Mesendoderm (in vitro differentiated cells): ENCODE measurements around the gene SPATA33.
A peak's percentile ranks its signal among the peaks of the same experiment; 100 is the strongest.
"Not testable (repeated sequence)": the region's sequence is repeated elsewhere in the genome, so short reads cannot be mapped to it uniquely, and the experiment has no call there.

ENCODE experiments used
- DNase-seq: peaks from one replicate; pipeline ENCODE4 v3.0.0; 2013
- H2AK5ac ChIP-seq: 2 replicates; pipeline ENCODE4 v1.6.1; 2013; ENCODE audit warnings: low read length, inconsistent platforms
- H2BK120ac ChIP-seq: 2 replicates; pipeline ENCODE4 v1.6.1; 2013; ENCODE audit warnings: low read depth, mild to moderate bottlenecking, low read length, moderate library complexity, mixed read lengths
- H2BK15ac ChIP-seq: replicated peaks from 2 replicates; pipeline ENCODE4 v1.6.1; 2013; ENCODE audit warnings: low read depth, mild to moderate bottlenecking, moderate library complexity
- H2BK5ac ChIP-seq: 2 replicates; pipeline ENCODE4 v1.6.1; 2013; ENCODE audit warnings: low read length, inconsistent platforms
- H3K18ac ChIP-seq: 2 replicates; pipeline ENCODE4 v1.6.1; 2013; ENCODE audit warnings: mild to moderate bottlenecking, low read length, mixed read lengths
- H3K23ac ChIP-seq: one replicate; pipeline ENCODE4 v1.6.1; 2013; ENCODE audit warnings: low read length
- H3K27ac ChIP-seq: 2 replicates; pipeline ENCODE4 v1.5.1; 2013; ENCODE audit warnings: low read depth, mild to moderate bottlenecking, inconsistent platforms, low read length, moderate library complexity
- H3K27me3 ChIP-seq: 2 replicates; pipeline ENCODE4 v1.6.1; 2013; ENCODE audit warnings: low read length, control low read depth, mild to moderate bottlenecking, inconsistent platforms; ENCODE audit not compliant: insufficient read depth, poor library complexity
- H3K36me3 ChIP-seq: 2 replicates; pipeline ENCODE4 v1.6.1; 2013; ENCODE audit warnings: low read length, inconsistent platforms; ENCODE audit not compliant: control insufficient read depth, insufficient read depth
- H3K4ac ChIP-seq: one replicate; pipeline ENCODE4 v1.6.1; 2013; ENCODE audit warnings: low read depth, mild to moderate bottlenecking, low read length, moderate library complexity
- H3K4me1 ChIP-seq: 2 replicates; pipeline ENCODE4 v1.6.1; 2013; ENCODE audit warnings: low read depth, low read length, inconsistent platforms; ENCODE audit not compliant: control insufficient read depth
- H3K4me2 ChIP-seq: 2 replicates; pipeline ENCODE4 v1.6.1; 2013; ENCODE audit warnings: low read length
- H3K4me3 ChIP-seq: 2 replicates; pipeline ENCODE4 v1.5.1; 2013; ENCODE audit warnings: mild to moderate bottlenecking, low read length
- H3K56ac ChIP-seq: one replicate; pipeline ENCODE4 v1.6.1; 2013; ENCODE audit warnings: low read length
- H3K79me1 ChIP-seq: 2 replicates; pipeline ENCODE4 v1.6.1; 2013; ENCODE audit warnings: low read length, inconsistent platforms
- H3K79me2 ChIP-seq: 2 replicates; pipeline ENCODE4 v1.6.1; 2013; ENCODE audit warnings: mild to moderate bottlenecking, low read length; ENCODE audit not compliant: control insufficient read depth, insufficient read depth
- H3K9ac ChIP-seq: 2 replicates; pipeline ENCODE4 v1.6.1; 2013; ENCODE audit warnings: low read length, inconsistent platforms
- H4K5ac ChIP-seq: one replicate; pipeline ENCODE4 v1.6.1; 2013; ENCODE audit warnings: low read length
- H4K8ac ChIP-seq: one replicate; pipeline ENCODE4 v1.6.1; 2013; ENCODE audit warnings: low read depth, mild to moderate bottlenecking, control low read depth, low read length, moderate library complexity
- WGBS: extraction: QIAGEN DNeasy Blood & Tissue Kit; methylation state at CpG from one replicate; pipeline ENCODE4 v1.1.7; 2013; ENCODE audit warnings: low lambda C conversion rate, missing lambda C conversion rate; ENCODE audit not compliant: insufficient coverage; ENCODE audit errors: extremely low coverage; 5-methylcytosine and 5-hydroxymethylcytosine counted together

SPATA33 gene

DNA sequence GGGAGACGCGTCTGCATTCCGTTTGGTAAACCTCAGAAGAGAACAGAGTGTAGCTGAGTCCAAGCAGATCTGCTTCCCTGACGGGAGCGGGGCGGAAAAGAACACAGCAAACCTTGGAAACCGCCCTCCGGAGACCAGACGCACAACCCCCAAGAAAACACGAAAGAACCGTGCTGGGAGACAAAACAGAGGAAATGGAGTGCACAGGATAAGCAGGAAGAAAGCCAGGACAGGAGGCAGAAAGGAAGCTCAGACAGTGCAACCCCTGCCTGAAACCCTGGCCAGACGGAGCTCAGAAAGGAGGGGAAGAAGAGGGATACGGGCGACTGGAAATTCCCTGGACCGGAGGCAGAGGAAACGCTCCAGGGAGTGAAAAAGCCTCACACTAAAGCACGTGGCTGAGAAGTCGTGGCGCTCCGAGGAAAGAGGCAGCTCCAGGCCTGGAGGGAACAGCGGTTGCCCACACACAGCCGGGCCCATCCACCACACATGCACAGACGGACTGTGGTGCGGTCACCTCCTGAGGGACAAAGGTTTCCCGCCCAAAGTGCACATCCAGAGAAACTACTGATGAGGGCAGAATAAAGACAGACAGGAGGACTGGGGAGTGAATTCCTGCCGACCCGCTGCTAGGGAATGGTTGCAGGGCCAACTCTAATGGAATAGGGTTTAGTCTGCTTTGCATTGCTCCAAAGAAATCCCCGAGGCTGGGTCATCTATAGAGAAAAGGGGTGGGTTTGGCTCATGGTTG lies 34.0 kb upstream of the SPATA33 start:
- no peaks in the 10 kb centered on the region for H3K79me2 ChIP-seq
- no peaks in the 10 kb centered on the region for H3K4me1 ChIP-seq
- H3K56ac ChIP-seq, result peak overlapping the region; percentile 34
- H2BK120ac ChIP-seq, result no peak overlapping the region
- H3K36me3 ChIP-seq, result no peaks in the 10 kb centered on the region
- peak overlapping the region; percentile 22 for H3K4me2 ChIP-seq
- no CpG with 5 or more reads among the region's 28 CpGs for WGBS
- H3K27ac ChIP-seq, result no peak overlapping the region
- H2BK15ac ChIP-seq, result no peak overlapping the region
- H3K18ac ChIP-seq, result no peak overlapping the region
- H3K4me3 ChIP-seq, result no peak overlapping the region
- H3K79me1 ChIP-seq, result no peaks in the 10 kb centered on the region
- no peak overlapping the region for H3K4ac ChIP-seq
- H4K5ac ChIP-seq, result no peak overlapping the region
- H4K8ac ChIP-seq, result no peak overlapping the region
- no peak overlapping the region for H3K23ac ChIP-seq
- H2AK5ac ChIP-seq, result no peak overlapping the region
- H2BK5ac ChIP-seq, result no peak overlapping the region
- DNase-seq, result no peak
- H3K9ac ChIP-seq, result peak overlapping the region; percentile 31
- H3K27me3 ChIP-seq, result peaks cover 3% of the 10 kb centered on the region

DNA sequence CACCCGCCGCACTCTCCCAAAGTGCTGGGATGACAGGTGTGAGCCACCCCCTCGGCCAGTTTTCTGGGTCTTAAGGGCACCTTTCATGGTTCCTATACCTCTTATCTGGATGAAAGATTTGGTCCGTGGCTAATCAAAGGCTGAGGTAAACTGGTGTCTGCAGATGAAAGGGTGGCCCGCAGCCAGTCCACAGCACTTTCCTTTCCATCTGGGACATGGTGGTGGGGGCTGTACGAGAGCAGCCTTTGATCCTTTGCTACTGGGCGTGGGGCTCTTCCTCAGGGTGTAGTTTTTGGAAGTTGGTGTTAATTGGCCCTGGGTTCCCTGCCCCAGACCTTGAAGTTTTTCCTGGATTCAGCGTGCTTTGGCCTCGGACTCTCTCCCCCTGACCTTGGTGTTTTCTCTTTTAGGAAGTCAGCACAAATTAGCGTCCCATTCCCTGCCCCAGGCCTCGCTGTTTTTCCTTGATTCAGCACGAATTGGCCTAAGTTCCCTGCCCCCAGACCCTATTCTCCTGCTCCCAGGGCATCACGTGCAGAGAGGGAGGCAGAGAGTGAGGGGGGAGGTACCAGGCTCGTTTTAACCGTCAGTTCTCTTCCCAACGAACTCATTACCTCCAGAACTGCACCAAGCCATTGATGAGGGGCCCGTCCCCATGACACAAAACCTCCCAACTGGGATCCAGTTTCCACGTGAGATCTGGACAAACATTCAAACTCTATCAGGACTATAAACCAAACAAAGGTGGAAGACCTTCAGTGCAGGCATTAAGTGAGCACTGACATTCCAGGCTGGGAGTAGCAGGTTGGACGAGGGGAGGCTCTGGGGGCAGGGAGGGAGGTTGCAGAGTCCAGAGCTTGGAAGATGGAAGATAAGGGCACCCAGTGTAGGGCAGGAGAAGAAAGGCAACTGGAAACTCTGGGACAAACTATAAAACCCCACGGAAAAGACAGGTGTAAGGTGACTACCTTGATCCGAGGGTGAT lies 32.6 kb upstream of the SPATA33 start:
- H4K5ac ChIP-seq, result no peak overlapping the region
- no peak overlapping the region for H2BK15ac ChIP-seq
- peaks cover 3% of the 10 kb centered on the region for H3K27me3 ChIP-seq
- no peaks in the 10 kb centered on the region for H3K4me1 ChIP-seq
- H3K4me3 ChIP-seq, result no peak overlapping the region
- H3K79me1 ChIP-seq, result no peaks in the 10 kb centered on the region
- H3K36me3 ChIP-seq, result no peaks in the 10 kb centered on the region
- H2AK5ac ChIP-seq, result no peak overlapping the region
- H3K79me2 ChIP-seq, result no peaks in the 10 kb centered on the region
- no peak overlapping the region for H3K4ac ChIP-seq
- H3K9ac ChIP-seq, result no peak overlapping the region
- H3K4me2 ChIP-seq, result no peak overlapping the region
- H3K27ac ChIP-seq, result no peak overlapping the region
- H3K18ac ChIP-seq, result no peak overlapping the region
- H2BK120ac ChIP-seq, result no peak overlapping the region
- no peak for DNase-seq
- WGBS, result no CpG with 5 or more reads among the region's 21 CpGs
- H4K8ac ChIP-seq, result no peak overlapping the region
- H2BK5ac ChIP-seq, result no peak overlapping the region
- no peak overlapping the region for H3K23ac ChIP-seq
- no peak overlapping the region for H3K56ac ChIP-seq

DNA sequence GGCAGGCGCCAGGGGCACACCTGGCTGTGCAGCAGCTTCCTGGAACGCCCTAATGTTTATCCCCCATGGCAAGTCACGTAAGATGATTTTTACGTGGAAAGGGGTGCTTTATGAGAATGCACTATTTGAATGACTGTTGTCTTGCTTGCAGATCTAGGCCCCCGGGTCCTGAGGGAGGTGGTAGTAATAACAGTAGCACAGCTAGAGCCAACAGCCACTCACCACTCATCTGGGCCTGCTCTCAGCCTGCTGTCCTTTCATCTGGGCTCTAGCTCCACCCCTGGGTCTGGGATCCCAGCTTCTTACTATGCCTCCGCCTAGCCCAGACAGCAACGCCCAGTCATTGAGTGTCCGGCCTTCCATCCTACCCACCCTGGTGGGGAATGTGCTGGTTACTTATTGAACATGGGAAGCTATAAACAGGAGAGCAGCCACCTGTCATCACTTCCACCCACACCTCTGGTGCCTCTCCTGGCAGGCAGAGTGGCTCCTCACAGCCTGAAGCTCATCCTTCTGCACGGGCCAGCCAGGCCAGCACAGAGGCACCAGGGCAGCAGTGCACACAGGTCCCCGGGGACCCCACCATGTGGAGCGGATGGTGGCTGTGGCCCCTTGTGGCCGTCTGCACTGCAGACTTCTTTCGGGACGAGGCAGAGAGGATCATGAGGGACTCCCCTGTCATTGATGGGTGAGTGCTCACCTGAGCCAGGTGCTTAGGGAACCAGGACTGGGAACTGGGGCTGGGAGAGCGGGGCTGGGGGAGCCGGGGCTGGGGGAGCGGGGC lies 27.6 kb upstream of the SPATA33 start:
- no peak overlapping the region for H3K27ac ChIP-seq

DNA sequence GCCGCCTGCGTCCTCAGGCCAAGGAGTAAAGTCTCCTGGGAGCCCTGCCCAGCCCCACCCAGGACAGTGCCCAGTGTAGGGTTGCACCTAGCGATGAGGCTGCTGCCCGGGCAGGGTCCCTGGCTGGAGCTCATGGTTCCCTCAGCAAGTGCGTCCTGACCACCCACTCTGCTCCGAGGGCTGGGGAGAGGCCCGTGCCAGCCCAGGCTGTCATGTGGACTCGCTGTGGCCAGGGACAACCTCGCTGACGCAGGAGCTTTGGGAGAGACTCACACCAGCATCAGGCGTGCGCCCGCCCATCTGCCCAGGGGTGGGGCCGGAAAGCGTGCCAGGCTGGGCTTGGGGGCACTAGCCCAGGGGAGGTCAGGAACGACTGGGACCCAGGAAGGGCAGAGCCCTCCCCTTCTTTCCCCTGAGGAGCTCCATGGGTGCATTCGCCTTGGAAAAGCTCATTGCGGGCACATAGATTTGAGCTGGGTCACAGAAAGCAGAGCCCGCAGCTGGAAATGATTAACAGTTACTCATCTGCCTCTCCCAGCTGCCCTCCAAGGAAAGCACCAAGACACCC lies 24.5 kb upstream of the SPATA33 start:
- Histone ChIP-seq H3K9ac (no peak overlapping the region), H3K56ac (no peak overlapping the region), H2BK15ac (no peak overlapping the region), H3K23ac (no peak overlapping the region), H3K4me3 (no peak overlapping the region), H2BK120ac (no peak overlapping the region), H4K5ac (no peak overlapping the region), H3K36me3 (no peaks in the 10 kb centered on the region), H4K8ac (no peak overlapping the region), H3K27ac (no peak overlapping the region), H2AK5ac (no peak overlapping the region), H3K79me1 (no peaks in the 10 kb centered on the region), H2BK5ac (no peak overlapping the region), H3K4me1 (no peaks in the 10 kb centered on the region), H3K4me2 (no peak overlapping the region), H3K27me3 (no peaks in the 10 kb centered on the region), H3K4ac (no peak overlapping the region), H3K18ac (no peak overlapping the region), H3K79me2 (no peaks in the 10 kb centered on the region)
- no CpG with 5 or more reads among the region's 19 CpGs for WGBS
- no peak for DNase-seq

More for the DNA sequence above, 27.6 kb upstream of the SPATA33 start:
- Histone ChIP-seq H4K8ac (no peak overlapping the region), H3K36me3 (no peaks in the 10 kb centered on the region), H3K4ac (no peak overlapping the region), H3K27me3 (no peaks in the 10 kb centered on the region), H3K23ac (no peak overlapping the region), H3K4me3 (no peak overlapping the region), H3K4me1 (no peaks in the 10 kb centered on the region), H3K18ac (no peak overlapping the region), H3K79me2 (no peaks in the 10 kb centered on the region), H3K4me2 (no peak overlapping the region), H2AK5ac (no peak overlapping the region), H2BK120ac (no peak overlapping the region), H3K56ac (no peak overlapping the region), H3K9ac (no peak overlapping the region), H4K5ac (no peak overlapping the region), H2BK15ac (no peak overlapping the region), H2BK5ac (no peak overlapping the region), H3K79me1 (no peaks in the 10 kb centered on the region)
- no peak for DNase-seq
- no CpG with 5 or more reads among the region's 17 CpGs for WGBS

DNA sequence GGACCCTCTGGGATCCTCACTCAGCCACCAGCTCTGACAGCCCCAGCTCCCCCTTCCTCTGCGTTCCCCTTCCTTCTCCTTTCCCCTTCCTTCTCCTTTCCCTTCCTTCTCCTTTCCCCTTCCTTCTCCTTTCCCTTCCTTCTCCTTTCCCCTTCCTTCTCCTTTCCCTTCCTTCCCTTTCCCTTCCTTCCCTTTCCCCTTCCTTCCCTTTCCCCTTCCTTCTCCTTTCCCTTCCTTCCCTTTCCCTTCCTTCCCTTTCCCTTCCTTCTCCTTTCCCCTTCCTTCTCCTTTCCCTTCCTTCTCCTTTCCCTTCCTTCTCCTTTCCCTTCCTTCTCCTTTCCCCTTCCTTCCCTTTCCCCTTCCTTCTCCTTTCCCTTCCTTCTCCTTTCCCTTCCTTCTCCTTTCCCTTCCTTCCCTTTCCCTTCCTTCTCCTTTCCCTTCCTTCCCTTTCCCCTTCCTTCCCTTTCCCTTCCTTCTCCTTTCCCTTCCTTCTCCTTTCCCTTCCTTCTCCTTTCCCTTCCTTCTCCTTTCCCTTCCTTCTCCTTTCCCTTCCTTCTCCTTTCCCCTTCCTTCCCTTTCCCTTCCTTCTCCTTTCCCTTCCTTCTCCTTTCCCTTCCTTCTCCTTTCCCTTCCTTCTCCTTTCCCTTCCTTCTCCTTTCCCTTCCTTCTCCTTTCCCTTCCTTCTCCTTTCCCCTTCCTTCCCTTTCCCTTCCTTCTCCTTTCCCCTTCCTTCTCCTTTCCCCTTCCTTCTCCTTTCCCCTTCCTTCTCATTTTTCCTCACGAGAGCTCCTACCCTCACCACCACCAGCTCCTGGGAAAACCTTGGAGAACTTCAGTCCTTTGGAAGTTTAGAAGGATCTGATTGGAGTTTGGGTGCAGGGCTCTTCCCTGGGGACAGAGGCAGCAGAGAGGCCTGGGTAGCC lies 22.9 kb upstream of the SPATA33 start:
- not testable (repeated sequence) for H3K56ac ChIP-seq, H3K4me1 ChIP-seq, H3K9ac ChIP-seq, H3K27ac ChIP-seq, H2BK120ac ChIP-seq, H4K8ac ChIP-seq, H3K79me1 ChIP-seq, H3K4me2 ChIP-seq, H2BK5ac ChIP-seq, H4K5ac ChIP-seq, H3K4me3 ChIP-seq, H3K36me3 ChIP-seq, H3K4ac ChIP-seq, DNase-seq, H3K79me2 ChIP-seq, H3K23ac ChIP-seq, H3K18ac ChIP-seq, H2BK15ac ChIP-seq, H2AK5ac ChIP-seq, H3K27me3 ChIP-seq
- 100% methylated on average over 1 of the region's 2 CpGs for WGBS
